KMS-11 (cell line): ENCODE results near the gene ITPR2.

Experiments
- H2AFZ ChIP-seq: fragments of 200-600 bp; sonication (generic); 2 replicates; pipeline ENCODE4 v1.6.1; 2016; ENCODE audit warnings: antibody characterized with exemption, mixed run types, low read depth
- H3K27ac ChIP-seq: fragments of 200-600 bp; sonication (generic); 2 replicates; pipeline ENCODE4 v1.6.1; 2016; ENCODE audit warnings: mild to moderate bottlenecking, mixed run types
- H3K27me3 ChIP-seq: fragments of 200-600 bp; sonication (generic); 2 replicates; pipeline ENCODE4 v1.6.1; 2017; ENCODE audit warnings: mild to moderate bottlenecking, low read depth, mixed run types, moderate library complexity; ENCODE audit not compliant: insufficient read depth
- H3K36me3 ChIP-seq: fragments of 200-600 bp; sonication (generic); 2 replicates; pipeline ENCODE4 v1.6.1; 2017; ENCODE audit warnings: mild to moderate bottlenecking, mixed run types; ENCODE audit not compliant: insufficient read depth
- H3K4me1 ChIP-seq: fragments of 200-600 bp; sonication (generic); 2 replicates; pipeline ENCODE4 v1.6.1; 2016; ENCODE audit warnings: mild to moderate bottlenecking, low read depth, mixed run types; ENCODE audit not compliant: poor library complexity, severe bottlenecking
- H3K4me2 ChIP-seq: fragments of 200-600 bp; sonication (generic); 2 replicates; pipeline ENCODE4 v1.7.0; 2016; ENCODE audit warnings: mild to moderate bottlenecking, mixed run types
- H3K4me3 ChIP-seq: fragments of 200-600 bp; sonication (generic); IDR thresholded peaks from 2 replicates; pipeline ENCODE4 v1.6.1; 2017; ENCODE audit warnings: low read depth, low read length, mixed read lengths; ENCODE audit not compliant: insufficient read depth
- H3K79me2 ChIP-seq: fragments of 200-600 bp; sonication (generic); 2 replicates; pipeline ENCODE4 v1.6.1; 2016; ENCODE audit warnings: low read depth, mixed run types; ENCODE audit not compliant: insufficient read depth
- H3K9ac ChIP-seq: fragments of 200-600 bp; sonication (generic); 2 replicates; pipeline ENCODE4 v1.6.1; 2016; ENCODE audit warnings: mild to moderate bottlenecking, mixed run types
- H4K20me1 ChIP-seq: fragments of 200-600 bp; sonication (generic); 2 replicates; pipeline ENCODE4 v1.6.1; 2016; ENCODE audit warnings: mild to moderate bottlenecking, mixed run types; ENCODE audit not compliant: insufficient read depth
- CTCF ChIP-seq: fragments of 200-600 bp; sonication (generic); conservative IDR thresholded peaks from 2 replicates; pipeline ENCODE4 v1.6.1; 2017; ENCODE audit warnings: low read depth, mild to moderate bottlenecking, antibody characterized with exemption, low read length, moderate library complexity, mixed read lengths

The ITPR2 gene

GRCh38 chr12:26853303-26854030 lies 20.5 kb upstream of the ITPR2 start:
- H3K4me3 ChIP-seq: no peak overlapping the region
- H3K4me2 ChIP-seq: no peak overlapping the region; the same call in 1 of the 2 replicates
- no peaks in the 10 kb centered on the region for H3K79me2 ChIP-seq
- no peak overlapping the region for H3K9ac ChIP-seq
- no peaks in the 10 kb centered on the region for H3K36me3 ChIP-seq
- H3K27me3 ChIP-seq: no peaks in the 10 kb centered on the region
- H4K20me1 ChIP-seq: no peaks in the 10 kb centered on the region
- H3K4me1 ChIP-seq: peaks cover 22% of the 10 kb centered on the region
- no peak overlapping the region for H3K27ac ChIP-seq
- H2AFZ ChIP-seq: peak overlapping the region; percentile 53
- peak; percentile 88 for TF ChIP-seq CTCF

GRCh38 chr12:26851031-26851809 lies 18.2 kb upstream of the ITPR2 start:
- Histone ChIP-seq H3K4me3 (no peak overlapping the region), H3K9ac (no peak overlapping the region), H3K27ac (no peak overlapping the region), H2AFZ (no peak overlapping the region), H3K4me2 (no peak overlapping the region), H4K20me1 (no peaks in the 10 kb centered on the region), H3K36me3 (no peaks in the 10 kb centered on the region), H3K79me2 (no peaks in the 10 kb centered on the region), H3K4me1 (peaks cover 22% of the 10 kb centered on the region), H3K27me3 (no peaks in the 10 kb centered on the region)
- no peak for TF ChIP-seq CTCF

- no peak for TF ChIP-seq CTCF
- Histone ChIP-seq H3K27ac (no peak overlapping the region), H3K4me2 (no peak overlapping the region), H3K9ac (no peak overlapping the region), H3K27me3 (no peaks in the 10 kb centered on the region), H2AFZ (no peak overlapping the region), H3K4me3 (no peak overlapping the region), H3K36me3 (no peaks in the 10 kb centered on the region), H4K20me1 (no peaks in the 10 kb centered on the region), H3K4me1 (no peaks in the 10 kb centered on the region), H3K79me2 (no peaks in the 10 kb centered on the region)
Measured at GRCh38 chr12:26848156-26848825, 15.3 kb upstream of the ITPR2 start.

- no peak overlapping the region for H3K4me2 ChIP-seq
- no peaks in the 10 kb centered on the region for H4K20me1 ChIP-seq
- no peak overlapping the region for H2AFZ ChIP-seq
- no peaks in the 10 kb centered on the region for H3K79me2 ChIP-seq
- H3K4me3 ChIP-seq: no peak overlapping the region
- H3K27ac ChIP-seq: no peak overlapping the region
- no peaks in the 10 kb centered on the region for H3K4me1 ChIP-seq
- no peaks in the 10 kb centered on the region for H3K27me3 ChIP-seq
- TF ChIP-seq CTCF: no peak
- H3K9ac ChIP-seq: no peak overlapping the region
- H3K36me3 ChIP-seq: no peaks in the 10 kb centered on the region
Measured at GRCh38 chr12:26847431-26847830, 14.4 kb upstream of the ITPR2 start.
